CD14-positive monocyte (primary cell): ENCODE measurements around the gene LRBA. TPM values are rescaled to one million over a fixed set of nuclear protein-coding genes. Genes with fewer than 3 reads are reported as not detected.

Experiments used
- DNase-seq, 3 donors: peaks; one replicate each; pipeline ENCODE4 v3.0.0-alpha.2; 2011 to 2022
- H2AFZ ChIP-seq: 2 replicates; pipeline ENCODE4 v1.6.0; 2012; ENCODE audit warnings: mild to moderate bottlenecking, low read depth, low read length, inconsistent platforms; ENCODE audit not compliant: insufficient read depth, poor library complexity, severe bottlenecking
- H3K27ac ChIP-seq, 2 donors: 1 replicate in 1 of 2; 2 replicates in 1 of 2; pipeline ENCODE4 v1.5.1; 2012 to 2013; ENCODE audit warnings: low read length in 2 of 2, control low read depth in 1 of 2, inconsistent platforms in 1 of 2, low read depth in 1 of 2, mild to moderate bottlenecking in 1 of 2
- H3K27me3 ChIP-seq, 2 donors: one replicate each; pipeline versions ENCODE4 v1.6.0 to v1.6.1; 2011 to 2013; ENCODE audit warnings: low read length in 2 of 2; ENCODE audit not compliant: control insufficient read depth in 2 of 2, insufficient read depth in 2 of 2
- H3K36me3 ChIP-seq, 2 donors: replicated peaks in 1 of 2; 1 replicate in 1 of 2; 2 replicates in 1 of 2; pipeline versions ENCODE4 v1.5.1 to v1.6.1; 2012 to 2013; ENCODE audit warnings: low read length in 2 of 2, control low read depth in 1 of 2, inconsistent platforms in 1 of 2, mild to moderate bottlenecking in 1 of 2; ENCODE audit not compliant: insufficient read depth in 2 of 2, control insufficient read depth in 1 of 2
- H3K4me1 ChIP-seq, 2 donors: 1 replicate in 1 of 2; 2 replicates in 1 of 2; pipeline versions ENCODE4 v1.5.1 to v1.6.1; 2012 to 2013; ENCODE audit warnings: low read length in 2 of 2, control low read depth in 1 of 2, inconsistent platforms in 1 of 2, mild to moderate bottlenecking in 1 of 2, moderate library complexity in 1 of 2; ENCODE audit not compliant: insufficient read depth in 2 of 2, control insufficient read depth in 1 of 2
- H3K4me2 ChIP-seq: replicated peaks from 2 replicates; pipeline ENCODE3; 2012; ENCODE audit warnings: low read length, moderate library complexity, mild to moderate bottlenecking; ENCODE audit not compliant: poor library complexity, severe bottlenecking; ENCODE audit errors: extremely low read depth
- H3K4me3 ChIP-seq, 3 experiments: fragments of 200-600 bp in 1 of 3; sonication (generic) in 1 of 3; replicated peaks in 1 of 3; 1 replicate in 2 of 3; 2 replicates in 1 of 3; pipeline ENCODE4 v1.5.1; 2011 to 2013; ENCODE audit warnings: low read length in 3 of 3, mild to moderate bottlenecking in 3 of 3, control low read depth in 2 of 3, low read depth in 2 of 3, inconsistent platforms in 1 of 3, moderate library complexity in 1 of 3
- H3K79me2 ChIP-seq: 2 replicates; pipeline ENCODE4 v1.6.0; 2012; ENCODE audit warnings: mild to moderate bottlenecking, control low read depth, inconsistent platforms, low read length, moderate library complexity; ENCODE audit not compliant: insufficient read depth
- H3K9ac ChIP-seq: 2 replicates; pipeline ENCODE4 v1.6.0; 2017; ENCODE audit warnings: low read length, mild to moderate bottlenecking; ENCODE audit not compliant: insufficient read depth, poor library complexity, severe bottlenecking
- H3K9me3 ChIP-seq, 2 donors: replicated peaks in 1 of 2; 1 replicate in 1 of 2; 2 replicates in 1 of 2; pipeline versions ENCODE4 v1.5.1 to v1.6.1; 2012 to 2013; ENCODE audit warnings: low read length in 2 of 2, control low read depth in 1 of 2; ENCODE audit not compliant: control insufficient read depth in 1 of 2, insufficient read depth in 1 of 2
- H4K20me1 ChIP-seq: 2 replicates; pipeline ENCODE4 v1.6.0; 2012; ENCODE audit warnings: mild to moderate bottlenecking, low read length, control low read depth, moderate library complexity; ENCODE audit not compliant: insufficient read depth
- H3K27ac Mint-ChIP-seq, 7 donors: one replicate each; pipeline ENCODE4 v1.8.0; 2020; ENCODE audit warnings: mild to moderate bottlenecking in 7 of 7, mixed read lengths in 7 of 7, moderate library complexity in 6 of 7, inconsistent platforms in 2 of 7
- H3K27me3 Mint-ChIP-seq, 3 donors: one replicate each; pipeline ENCODE4 v1.8.0; 2021 to 2022; ENCODE audit warnings: low read depth in 3 of 3, mild to moderate bottlenecking in 3 of 3, mixed read lengths in 3 of 3, moderate library complexity in 3 of 3, inconsistent platforms in 1 of 3
- H3K36me3 Mint-ChIP-seq, 2 donors: one replicate each; pipeline ENCODE4 v1.8.0; 2020; ENCODE audit warnings: mixed read lengths in 2 of 2, inconsistent platforms in 1 of 2, mild to moderate bottlenecking in 1 of 2
- H3K4me1 Mint-ChIP-seq: one replicate; pipeline ENCODE4 v1.8.0; 2020; ENCODE audit warnings: mild to moderate bottlenecking, mixed read lengths
- H3K4me3 Mint-ChIP-seq, 2 donors: one replicate each; pipeline ENCODE4 v1.8.0; 2020; ENCODE audit warnings: mild to moderate bottlenecking in 2 of 2, mixed read lengths in 2 of 2, moderate library complexity in 1 of 2
- H3K9me3 Mint-ChIP-seq, 7 donors: one replicate each; pipeline ENCODE4 v1.8.0; 2020 to 2022; ENCODE audit warnings: mixed read lengths in 7 of 7, mild to moderate bottlenecking in 6 of 7, moderate library complexity in 6 of 7, inconsistent platforms in 2 of 7
- CTCF ChIP-seq: fragments of 200-600 bp; IDR thresholded peaks from one replicate; pipeline ENCODE4 v1.8.0; 2022; ENCODE audit warnings: antibody characterized with exemption, mild to moderate bottlenecking
- WGBS: methylation state at CpG from one replicate; pipeline ENCODE4 v1.1.5; 2013; ENCODE audit warnings: missing lambda C conversion rate; ENCODE audit not compliant: insufficient coverage; 5-methylcytosine and 5-hydroxymethylcytosine counted together
- intact Hi-C, 2 donors: fragments of 100-400 bp; cut with micrococcal nuclease; formaldehyde crosslinking; loops; one replicate each; pipeline versions ENCODE4 v1.15.0 to v1.15.1; 2023
- polyA plus RNA-seq, 3 donors: library from polyadenylated mRNA; depleted of rRNA in 1 of 3; unstranded in 2 of 3; stranded (reverse) in 1 of 3; fragments of 300-500 nt in 2 of 3; fragments of >200 nt in 1 of 3; fragmentation: Illumina TruSeq in 2 of 3; gene quantifications; 1 replicate in 2 of 3; 2 replicates in 1 of 3; pipeline ENCODE4 v1.2.3, GENCODE V29; 2012 to 2021

The LRBA gene
- polyA plus RNA-seq, 3 donors: 1.5 to 5.5 (median 4.4) TPM

GRCh38 chr4:150323406-150324325 lies 691.4 kb downstream of the LRBA start:
- Mint-ChIP-seq H3K27ac (no peak overlapping the region), H3K4me3 (no peak overlapping the region), H3K4me1 (no peaks in the 10 kb centered on the region), H3K9me3 (no peaks in the 10 kb centered on the region), H3K27me3 (peaks cover 0 to 3% (median 0%) of the 10 kb centered on the region in 3 donors), H3K36me3 (peaks cover 0 to 3% of the 10 kb centered on the region in 2 donors)
- Histone ChIP-seq H3K4me1 (no peaks in the 10 kb centered on the region), H3K27me3 (no peaks in the 10 kb centered on the region), H4K20me1 (no peaks in the 10 kb centered on the region), H3K4me3 (no peak overlapping the region), H3K9ac (no peak overlapping the region), H2AFZ (no peak overlapping the region), H3K36me3 (no peaks in the 10 kb centered on the region), H3K4me2 (no peak overlapping the region), H3K9me3 (no peaks in the 10 kb centered on the region), H3K79me2 (no peaks in the 10 kb centered on the region), H3K27ac (no peak overlapping the region)
- WGBS: 98% methylated on average over 5 of the region's 7 CpGs
- intact Hi-C loops: no loop called here
- TF ChIP-seq CTCF: no peak
- DNase-seq: no peak

- WGBS: no CpG with 5 or more reads among the region's 4 CpGs
- H3K9me3 ChIP-seq: no peaks in the 10 kb centered on the region
- H3K9me3 Mint-ChIP-seq: no peaks in the 10 kb centered on the region
- no peak overlapping the region for H3K4me3 ChIP-seq
- H3K4me2 ChIP-seq: no peak overlapping the region
- H3K27me3 Mint-ChIP-seq: peaks cover 0 to 3% (median 0%) of the 10 kb centered on the region in 3 donors
- no peak overlapping the region for H3K27ac Mint-ChIP-seq
- intact Hi-C loops: no loop called here
- H3K79me2 ChIP-seq: no peaks in the 10 kb centered on the region
- H3K4me1 ChIP-seq: no peaks in the 10 kb centered on the region
- no peaks in the 10 kb centered on the region for H3K36me3 ChIP-seq
- no peak overlapping the region for H3K4me3 Mint-ChIP-seq
- no peaks in the 10 kb centered on the region for H4K20me1 ChIP-seq
- TF ChIP-seq CTCF: no peak
- peaks cover 0 to 3% of the 10 kb centered on the region in 2 donors for H3K36me3 Mint-ChIP-seq
- no peak for DNase-seq
- H2AFZ ChIP-seq: no peak overlapping the region
- no peak overlapping the region for H3K27ac ChIP-seq
- H3K27me3 ChIP-seq: no peaks in the 10 kb centered on the region
- H3K9ac ChIP-seq: no peak overlapping the region
- H3K4me1 Mint-ChIP-seq: no peaks in the 10 kb centered on the region
Observed at GRCh38 chr4:150322646-150323045, 692.4 kb downstream of the LRBA start.
